ENCODE measurements around the gene DAB1. TPM values are rescaled to one million over a fixed set of nuclear protein-coding genes. Genes with fewer than 3 reads are reported as not detected.
"Not testable (repeated sequence)": the region's sequence is repeated elsewhere in the genome, so short reads cannot be mapped to it uniquely, and the experiment has no call there.

The DAB1 gene
- total and polyA plus RNA-seq, 4 donors, result 0.05 to 2.6 (median 1.8) TPM

GRCh38 chr1:57343298-57343915 is 80.5 kb downstream of the DAB1 start:
- ATAC-seq (ENCODE audit: low FRiP score); H3K4me1 ChIP-seq (ENCODE audit: control insufficient read depth in 1 of 2, insufficient read depth in 2 of 2, low read length in 2 of 2); intact Hi-C loops (cut with DNase I); H3K9me3 ChIP-seq (ENCODE audit: control insufficient read depth, low read length); H3K36me3 ChIP-seq (ENCODE audit: control insufficient read depth in 1 of 2, insufficient read depth in 2 of 2, low read length in 1 of 2); DNase-seq; H3K27ac ChIP-seq (ENCODE audit: low read depth in 1 of 2, low read length in 2 of 2); H3K27me3 ChIP-seq (ENCODE audit: control insufficient read depth in 1 of 2, insufficient read depth in 2 of 2, low read length in 1 of 2); H3K4me3 ChIP-seq (ENCODE audit: low read length in 2 of 2): not testable (repeated sequence)
- 91 to 92% methylated on average over 34 of the region's 34 CpGs for WGBS, 2 donors

- H3K27me3 ChIP-seq (ENCODE audit: control insufficient read depth in 1 of 2, insufficient read depth in 2 of 2, low read length in 1 of 2), result no peaks in the 10 kb centered on the region
- intact Hi-C loops (cut with DNase I), result no loop called here
- H3K27ac ChIP-seq (ENCODE audit: low read depth in 1 of 2, low read length in 2 of 2), result no peak overlapping the region
- ATAC-seq (ENCODE audit: low FRiP score) (no peak), DNase-seq (no peak)
- no peaks in the 10 kb centered on the region for H3K9me3 ChIP-seq (ENCODE audit: control insufficient read depth, low read length)
- WGBS, 2 donors, result 81 to 83% methylated on average over 3 of the region's 3 CpGs
- no peaks in the 10 kb centered on the region for H3K36me3 ChIP-seq (ENCODE audit: control insufficient read depth in 1 of 2, insufficient read depth in 2 of 2, low read length in 1 of 2)
- no peak overlapping the region for H3K4me3 ChIP-seq (ENCODE audit: low read length in 2 of 2)
- no peaks in the 10 kb centered on the region for H3K4me1 ChIP-seq (ENCODE audit: control insufficient read depth in 1 of 2, insufficient read depth in 2 of 2, low read length in 2 of 2)
Observed at GRCh38 chr1:57341721-57342120, 82.1 kb downstream of the DAB1 start.

DNA sequence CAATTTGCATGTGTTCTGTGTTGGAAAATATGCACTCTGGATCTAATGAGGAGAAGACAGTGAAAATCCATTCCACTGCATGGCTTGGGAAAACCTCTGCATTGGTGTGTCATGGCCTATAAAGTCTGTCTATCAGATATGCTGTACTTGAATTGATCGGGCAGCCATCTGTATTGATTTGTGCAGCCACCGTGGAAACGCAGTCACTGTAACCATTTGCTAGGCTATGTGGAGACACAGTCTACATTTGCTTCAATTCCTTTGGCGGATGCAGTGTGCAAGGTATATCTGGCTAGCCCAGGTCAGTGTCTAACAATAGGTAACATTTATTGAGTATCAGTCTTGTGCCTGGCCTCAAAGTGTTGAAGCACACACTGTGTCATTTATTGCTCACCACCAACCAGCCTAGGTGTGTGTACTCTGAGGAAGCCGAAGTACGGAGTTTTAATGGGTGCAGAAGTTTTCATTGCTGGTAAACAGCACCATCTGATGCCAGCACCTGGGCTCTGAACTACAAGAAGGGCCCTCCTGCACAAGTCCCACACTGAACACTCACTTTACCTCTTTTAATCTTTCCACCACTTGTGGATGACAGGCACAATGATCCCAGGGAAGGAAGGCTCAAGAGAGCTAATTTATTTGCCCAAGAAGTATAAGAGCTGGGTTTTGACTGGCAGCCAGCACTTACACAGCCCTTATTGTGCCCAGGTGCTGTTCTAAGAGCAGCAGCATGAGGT is 83.4 kb downstream of the DAB1 start:
- H3K4me3 ChIP-seq (ENCODE audit: low read length in 2 of 2), result no peak overlapping the region
- H3K27ac ChIP-seq (ENCODE audit: low read depth in 1 of 2, low read length in 2 of 2), result no peak overlapping the region
- H3K27me3 ChIP-seq (ENCODE audit: control insufficient read depth in 1 of 2, insufficient read depth in 2 of 2, low read length in 1 of 2), result no peaks in the 10 kb centered on the region
- 85 to 87% methylated on average over 6 of the region's 6 CpGs for WGBS, 2 donors
- no peaks in the 10 kb centered on the region for H3K4me1 ChIP-seq (ENCODE audit: control insufficient read depth in 1 of 2, insufficient read depth in 2 of 2, low read length in 2 of 2)
- no peak for ATAC-seq (ENCODE audit: low FRiP score)
- no peaks in the 10 kb centered on the region for H3K36me3 ChIP-seq (ENCODE audit: control insufficient read depth in 1 of 2, insufficient read depth in 2 of 2, low read length in 1 of 2)
- intact Hi-C loops (cut with DNase I), result no loop called here
- no peaks in the 10 kb centered on the region for H3K9me3 ChIP-seq (ENCODE audit: control insufficient read depth, low read length)
- DNase-seq, result no peak

DNA sequence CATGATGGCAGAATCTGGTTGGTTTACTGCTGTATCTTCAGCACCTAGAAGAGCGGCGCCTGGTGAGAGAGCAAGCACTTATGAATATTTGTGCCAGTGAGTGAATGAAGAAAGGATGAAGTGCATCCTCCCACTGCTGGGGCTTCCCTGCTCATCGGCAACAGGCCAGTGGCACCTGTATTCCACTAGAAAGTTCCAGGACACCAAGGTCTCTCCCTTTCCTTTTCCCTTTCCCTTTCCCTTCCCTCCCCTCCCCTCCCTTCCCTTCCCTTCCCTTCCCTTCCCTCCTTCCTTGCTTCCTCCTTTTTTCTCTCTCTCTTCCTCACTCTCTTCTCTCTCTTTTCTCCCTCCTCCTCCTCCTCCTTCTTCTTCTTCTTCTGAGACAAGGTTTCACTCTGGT is 86.2 kb downstream of the DAB1 start:
- H3K36me3 ChIP-seq (ENCODE audit: control insufficient read depth in 1 of 2, insufficient read depth in 2 of 2, low read length in 1 of 2), result no peaks in the 10 kb centered on the region
- H3K27me3 ChIP-seq (ENCODE audit: control insufficient read depth in 1 of 2, insufficient read depth in 2 of 2, low read length in 1 of 2), result no peaks in the 10 kb centered on the region
- peaks cover 2% of the 10 kb centered on the region for H3K9me3 ChIP-seq (ENCODE audit: control insufficient read depth, low read length)
- no peak overlapping the region for H3K27ac ChIP-seq (ENCODE audit: low read depth in 1 of 2, low read length in 2 of 2)
- no peak for ATAC-seq (ENCODE audit: low FRiP score)
- WGBS, 2 donors, result 68 to 75% methylated on average over 3 of the region's 3 CpGs
- no peak for DNase-seq
- intact Hi-C loops (cut with DNase I), result no loop called here
- H3K4me1 ChIP-seq (ENCODE audit: control insufficient read depth in 1 of 2, insufficient read depth in 2 of 2, low read length in 2 of 2), result no peaks in the 10 kb centered on the region
- no peak overlapping the region for H3K4me3 ChIP-seq (ENCODE audit: low read length in 2 of 2)

DNA sequence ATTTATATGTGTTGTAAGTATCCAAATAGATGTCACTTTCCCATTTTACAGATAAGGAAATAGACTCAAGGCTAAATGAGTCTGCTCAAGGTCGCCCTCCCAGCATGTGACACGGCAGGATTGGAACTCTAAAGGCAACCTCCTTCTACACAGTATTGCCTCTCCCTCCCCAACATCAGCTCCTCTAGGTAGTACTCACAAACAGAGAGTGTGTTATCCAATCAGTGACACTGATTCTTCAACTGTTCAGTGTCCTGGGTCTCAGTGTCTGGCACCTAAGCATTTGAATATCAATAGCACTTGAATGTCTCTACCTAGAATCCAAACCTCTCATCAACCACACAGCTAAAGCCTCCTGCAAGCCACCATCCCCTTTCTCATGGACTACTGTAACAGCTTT is 87.1 kb downstream of the DAB1 start:
- WGBS, 2 donors, result 33 to 36% methylated on average over 2 of the region's 2 CpGs
- no peak for ATAC-seq (ENCODE audit: low FRiP score)
- no peak for DNase-seq
- H3K4me3 ChIP-seq (ENCODE audit: low read length in 2 of 2), result no peak overlapping the region
- intact Hi-C loops (cut with DNase I), result no loop called here
- no peaks in the 10 kb centered on the region for H3K27me3 ChIP-seq (ENCODE audit: control insufficient read depth in 1 of 2, insufficient read depth in 2 of 2, low read length in 1 of 2)
- no peaks in the 10 kb centered on the region for H3K36me3 ChIP-seq (ENCODE audit: control insufficient read depth in 1 of 2, insufficient read depth in 2 of 2, low read length in 1 of 2)
- H3K4me1 ChIP-seq (ENCODE audit: control insufficient read depth in 1 of 2, insufficient read depth in 2 of 2, low read length in 2 of 2), result no peaks in the 10 kb centered on the region
- H3K27ac ChIP-seq (ENCODE audit: low read depth in 1 of 2, low read length in 2 of 2), result no peak overlapping the region
- H3K9me3 ChIP-seq (ENCODE audit: control insufficient read depth, low read length), result peaks cover 2% of the 10 kb centered on the region

DNA sequence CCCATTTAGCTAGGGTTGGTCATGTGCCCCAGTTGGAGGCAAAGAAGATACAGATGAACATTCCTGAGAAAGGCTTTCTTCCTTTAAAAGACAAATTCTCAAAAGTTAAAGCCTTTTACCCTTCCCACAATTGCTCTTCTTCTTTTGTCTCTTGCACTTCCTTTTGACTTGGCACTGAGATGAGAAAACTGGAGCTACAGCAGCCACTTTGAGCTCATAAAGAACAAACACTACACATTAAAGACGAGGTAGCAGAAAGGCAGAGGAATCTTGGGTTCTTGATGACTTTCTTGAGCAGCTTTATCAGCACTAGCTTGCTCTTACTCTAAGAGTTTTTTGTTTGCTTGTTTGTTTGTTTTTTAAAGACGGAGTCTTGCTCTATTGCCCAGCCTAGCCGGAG is 92.2 kb downstream of the DAB1 start:
- Histone ChIP-seq H3K9me3 (ENCODE audit: control insufficient read depth, low read length) (peaks cover 4% of the 10 kb centered on the region), H3K27ac (ENCODE audit: low read depth in 1 of 2, low read length in 2 of 2) (no peak overlapping the region), H3K27me3 (ENCODE audit: control insufficient read depth in 1 of 2, insufficient read depth in 2 of 2, low read length in 1 of 2) (no peaks in the 10 kb centered on the region), H3K4me1 (ENCODE audit: control insufficient read depth in 1 of 2, insufficient read depth in 2 of 2, low read length in 2 of 2) (no peaks in the 10 kb centered on the region), H3K4me3 (ENCODE audit: low read length in 2 of 2) (no peak overlapping the region), H3K36me3 (ENCODE audit: control insufficient read depth in 1 of 2, insufficient read depth in 2 of 2, low read length in 1 of 2) (no peaks in the 10 kb centered on the region)
- DNase-seq, result no peak
- no peak for ATAC-seq (ENCODE audit: low FRiP score)
- intact Hi-C loops (cut with DNase I), result no loop called here
- WGBS, 2 donors, result 77 to 90% methylated on average over 3 of the region's 3 CpGs

GRCh38 chr1:57329937-57330336 is 93.9 kb downstream of the DAB1 start:
- Histone ChIP-seq H3K27ac (ENCODE audit: low read depth in 1 of 2, low read length in 2 of 2) (no peak overlapping the region), H3K9me3 (ENCODE audit: control insufficient read depth, low read length) (peaks cover 4% of the 10 kb centered on the region), H3K36me3 (ENCODE audit: control insufficient read depth in 1 of 2, insufficient read depth in 2 of 2, low read length in 1 of 2) (no peaks in the 10 kb centered on the region), H3K4me3 (ENCODE audit: low read length in 2 of 2) (no peak overlapping the region), H3K27me3 (ENCODE audit: control insufficient read depth in 1 of 2, insufficient read depth in 2 of 2, low read length in 1 of 2) (no peaks in the 10 kb centered on the region), H3K4me1 (ENCODE audit: control insufficient read depth in 1 of 2, insufficient read depth in 2 of 2, low read length in 2 of 2) (no peaks in the 10 kb centered on the region)
- DNase-seq (no peak), ATAC-seq (ENCODE audit: low FRiP score) (no peak)
- WGBS, 2 donors, result 10 to 12% methylated on average over 1 of the region's 1 CpG
- intact Hi-C loops (cut with DNase I), result no loop called here

DNA sequence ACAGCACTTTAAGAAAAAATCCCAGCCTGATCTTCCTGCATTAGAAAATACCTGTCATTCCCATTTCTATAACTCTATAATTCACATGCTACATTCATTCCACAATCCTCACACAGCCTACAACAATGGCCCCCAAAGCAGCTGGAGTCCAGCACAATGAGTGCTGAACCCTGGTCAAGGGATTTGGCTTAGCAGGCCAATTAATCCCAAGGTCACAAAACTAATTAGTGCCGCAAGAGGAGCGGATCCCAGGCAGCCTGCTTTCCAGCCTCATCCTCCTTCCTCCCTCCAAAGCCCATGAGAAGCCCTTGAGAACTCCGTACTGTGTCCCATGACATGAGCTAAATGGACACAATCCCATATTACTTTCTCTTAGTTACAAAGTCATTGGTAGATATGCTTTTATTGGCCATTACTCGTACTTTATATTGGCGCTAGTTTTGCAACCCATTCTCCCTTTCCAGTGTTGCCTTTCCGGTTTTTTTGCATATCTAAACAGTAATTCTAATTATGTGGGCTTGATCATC is 94.8 kb downstream of the DAB1 start:
- Histone ChIP-seq H3K27me3 (ENCODE audit: control insufficient read depth in 1 of 2, insufficient read depth in 2 of 2, low read length in 1 of 2) (no peaks in the 10 kb centered on the region), H3K36me3 (ENCODE audit: control insufficient read depth in 1 of 2, insufficient read depth in 2 of 2, low read length in 1 of 2) (no peaks in the 10 kb centered on the region), H3K4me1 (ENCODE audit: control insufficient read depth in 1 of 2, insufficient read depth in 2 of 2, low read length in 2 of 2) (no peaks in the 10 kb centered on the region), H3K27ac (ENCODE audit: low read depth in 1 of 2, low read length in 2 of 2) (no peak overlapping the region), H3K4me3 (ENCODE audit: low read length in 2 of 2) (no peak overlapping the region), H3K9me3 (ENCODE audit: control insufficient read depth, low read length) (peaks cover 4% of the 10 kb centered on the region)
- 81% methylated on average over 6 of the region's 6 CpGs for WGBS, 2 donors
- ATAC-seq (ENCODE audit: low FRiP score) (no peak), DNase-seq (no peak)
- intact Hi-C loops (cut with DNase I), result no loop called here

DNA sequence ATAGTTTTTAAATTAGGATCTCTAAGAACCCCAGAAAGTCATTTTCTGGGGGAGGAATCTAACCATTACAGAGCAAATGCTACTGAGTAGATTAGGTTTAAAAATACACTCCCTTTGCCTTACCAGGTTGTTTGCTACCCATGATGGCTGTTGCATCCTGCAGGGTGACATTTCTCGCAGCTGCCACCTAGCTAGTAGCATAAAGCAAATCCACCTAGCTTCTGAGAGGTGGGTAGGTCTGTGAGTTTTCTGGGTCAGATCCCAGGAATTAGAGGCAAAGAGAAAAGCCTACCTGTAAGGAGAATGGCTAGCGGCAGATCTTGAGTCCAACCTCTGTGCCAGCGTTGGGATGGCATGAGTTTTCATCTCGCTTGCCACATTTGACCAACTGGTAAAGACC is 95.9 kb downstream of the DAB1 start:
- DNase-seq (no peak), ATAC-seq (ENCODE audit: low FRiP score) (no peak)
- peaks cover 4% of the 10 kb centered on the region for H3K9me3 ChIP-seq (ENCODE audit: control insufficient read depth, low read length)
- no peak overlapping the region for H3K4me3 ChIP-seq (ENCODE audit: low read length in 2 of 2)
- WGBS, 2 donors, result 92 to 96% methylated on average over 4 of the region's 4 CpGs
- H3K4me1 ChIP-seq (ENCODE audit: control insufficient read depth in 1 of 2, insufficient read depth in 2 of 2, low read length in 2 of 2), result no peaks in the 10 kb centered on the region
- no peaks in the 10 kb centered on the region for H3K36me3 ChIP-seq (ENCODE audit: control insufficient read depth in 1 of 2, insufficient read depth in 2 of 2, low read length in 1 of 2)
- intact Hi-C loops (cut with DNase I), result no loop called here
- no peaks in the 10 kb centered on the region for H3K27me3 ChIP-seq (ENCODE audit: control insufficient read depth in 1 of 2, insufficient read depth in 2 of 2, low read length in 1 of 2)
- H3K27ac ChIP-seq (ENCODE audit: low read depth in 1 of 2, low read length in 2 of 2), result no peak overlapping the region
